GM12801 (cell line): ENCODE results near the gene PREB.

ENCODE experiments used
- CTCF ChIP-seq: IDR thresholded peaks from one replicate; pipeline ENCODE4 v1.5.1; 2011; ENCODE audit warnings: control low read depth; ENCODE audit not compliant: insufficient read length; ENCODE audit errors: extremely low read depth

Gene PREB

GRCh38 chr2:27082773-27083409, 51.5 kb downstream of the PREB start:
- no peak for TF ChIP-seq CTCF

DNA sequence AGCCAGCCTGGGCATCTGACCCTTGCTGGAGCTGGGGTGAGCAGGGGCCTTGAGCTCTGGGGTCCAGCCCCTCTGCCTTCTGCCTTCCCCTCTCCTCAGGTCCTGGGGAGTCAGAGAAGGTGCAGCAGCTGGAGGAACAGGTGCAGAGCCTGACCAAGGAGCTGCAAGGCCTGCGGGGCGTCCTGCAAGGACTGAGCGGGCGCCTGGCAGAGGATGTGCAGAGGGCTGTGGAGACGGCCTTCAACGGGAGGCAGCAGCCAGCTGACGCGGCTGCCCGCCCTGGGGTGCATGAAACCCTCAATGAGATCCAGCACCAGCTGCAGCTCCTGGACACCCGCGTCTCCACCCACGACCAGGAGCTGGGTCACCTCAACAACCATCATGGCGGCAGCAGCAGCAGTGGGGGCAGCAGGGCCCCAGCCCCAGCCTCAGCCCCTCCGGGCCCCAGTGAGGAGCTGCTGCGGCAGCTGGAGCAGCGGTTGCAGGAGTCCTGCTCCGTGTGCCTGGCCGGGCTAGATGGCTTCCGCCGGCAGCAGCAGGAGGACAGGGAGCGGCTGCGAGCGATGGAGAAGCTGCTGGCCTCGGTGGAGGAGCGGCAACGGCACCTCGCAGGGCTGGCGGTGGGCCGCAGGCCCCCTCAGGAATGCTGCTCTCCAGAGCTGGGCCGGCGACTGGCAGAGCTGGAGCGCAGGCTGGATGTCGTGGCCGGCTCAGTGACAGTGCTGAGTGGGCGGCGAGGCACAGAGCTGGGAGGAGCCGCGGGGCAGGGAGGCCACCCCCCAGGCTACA, 52.3 kb downstream of the PREB start:
- TF ChIP-seq CTCF = no peak
